Measurements from ENCODE around the gene SIDT1. TPM values are rescaled to one million over a fixed set of nuclear protein-coding genes. Genes with fewer than 3 reads are reported as not detected.

The SIDT1 gene
- total and polyA plus RNA-seq, 12 donors, result 0.32 to 2.4 (median 0.77) TPM

DNA sequence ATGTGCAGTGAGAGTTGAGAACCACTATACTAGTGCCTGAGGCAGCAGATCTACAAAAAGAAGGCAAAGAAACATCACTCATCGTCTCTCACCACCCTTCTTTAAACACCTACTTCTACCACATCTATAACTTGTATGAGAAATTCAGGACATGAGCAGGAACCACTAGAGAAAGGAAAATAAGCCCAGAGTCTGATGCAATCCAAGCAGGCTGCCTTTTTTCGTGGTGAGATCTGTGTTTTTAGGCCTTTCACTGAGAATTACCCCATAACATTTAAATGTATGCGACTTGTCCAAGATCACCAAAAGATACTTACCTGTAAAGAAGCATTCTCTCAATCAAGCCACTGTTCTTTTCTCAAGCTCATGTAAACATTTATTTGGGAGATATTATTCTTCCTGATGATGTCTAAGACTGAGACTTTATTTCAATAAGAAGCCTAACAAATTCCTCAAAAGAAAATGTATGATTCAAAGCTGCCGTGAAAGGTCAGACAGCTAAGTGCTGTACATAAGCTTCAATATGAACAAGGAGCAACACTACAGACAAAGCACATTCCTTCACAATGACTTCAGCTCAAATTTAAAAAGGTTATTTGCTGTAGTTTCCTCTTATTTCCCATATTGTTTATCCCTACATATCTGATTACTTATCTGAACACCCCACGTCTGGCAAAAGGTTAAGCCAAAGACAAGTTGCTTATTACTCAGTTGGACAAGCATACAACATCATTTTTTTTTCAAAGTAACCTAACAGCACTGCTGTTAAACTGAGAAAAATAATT lies 33.9 kb upstream of the SIDT1 start:
- no peak overlapping the region for H3K27ac ChIP-seq
- H3K36me3 ChIP-seq, result peaks cover 0 to 56% (median 12%) of the 10 kb centered on the region in 9 donors
- DNase-seq, result no peak
- no peak overlapping the region for H3K4me3 ChIP-seq
- H3K27me3 ChIP-seq, result no peaks in the 10 kb centered on the region
- intact Hi-C loops (cut with DNase I), result loop anchor here in 9 of 10 donors (5.0 to 10.0 kb wide), 7 partner anchors 76 to 249 kb away; partner anchors contain the start of genes ATP6V1A (in 6 of the 9) and NAA50 (in 6 of the 9)
- TF ChIP-seq, protein P1, sequence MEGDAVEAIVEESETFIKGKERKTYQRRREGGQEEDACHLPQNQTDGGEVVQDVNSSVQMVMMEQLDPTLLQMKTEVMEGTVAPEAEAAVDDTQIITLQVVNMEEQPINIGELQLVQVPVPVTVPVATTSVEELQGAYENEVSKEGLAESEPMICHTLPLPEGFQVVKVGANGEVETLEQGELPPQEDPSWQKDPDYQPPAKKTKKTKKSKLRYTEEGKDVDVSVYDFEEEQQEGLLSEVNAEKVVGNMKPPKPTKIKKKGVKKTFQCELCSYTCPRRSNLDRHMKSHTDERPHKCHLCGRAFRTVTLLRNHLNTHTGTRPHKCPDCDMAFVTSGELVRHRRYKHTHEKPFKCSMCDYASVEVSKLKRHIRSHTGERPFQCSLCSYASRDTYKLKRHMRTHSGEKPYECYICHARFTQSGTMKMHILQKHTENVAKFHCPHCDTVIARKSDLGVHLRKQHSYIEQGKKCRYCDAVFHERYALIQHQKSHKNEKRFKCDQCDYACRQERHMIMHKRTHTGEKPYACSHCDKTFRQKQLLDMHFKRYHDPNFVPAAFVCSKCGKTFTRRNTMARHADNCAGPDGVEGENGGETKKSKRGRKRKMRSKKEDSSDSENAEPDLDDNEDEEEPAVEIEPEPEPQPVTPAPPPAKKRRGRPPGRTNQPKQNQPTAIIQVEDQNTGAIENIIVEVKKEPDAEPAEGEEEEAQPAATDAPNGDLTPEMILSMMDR (IDR thresholded peaks at IDR 0.05), result no peak
- WGBS, 2 donors, result 89 to 91% methylated on average over 5 of the region's 5 CpGs
- no peaks in the 10 kb centered on the region for H3K4me1 ChIP-seq
- H3K9me3 ChIP-seq, result no peaks in the 10 kb centered on the region
- no peak for ATAC-seq

DNA sequence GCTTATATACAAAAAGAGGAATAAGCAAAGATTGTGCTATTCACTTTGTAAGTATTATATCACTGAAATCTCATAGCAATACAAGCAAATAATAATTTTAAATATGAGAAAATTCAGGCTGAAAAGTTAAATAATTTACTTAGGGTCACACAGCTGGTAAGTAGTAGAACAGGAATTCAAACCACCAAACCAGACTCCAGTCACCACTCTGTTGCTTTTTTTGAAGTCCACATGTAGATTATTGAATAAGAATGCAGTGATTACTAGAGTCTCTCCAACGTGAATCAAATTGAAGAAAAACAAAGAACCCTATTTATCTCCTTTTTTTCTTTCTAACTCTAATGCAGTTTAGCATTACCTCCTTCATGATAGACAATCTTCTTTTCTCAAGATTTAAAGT lies 33.3 kb upstream of the SIDT1 start:
- Histone ChIP-seq H3K27me3 (no peaks in the 10 kb centered on the region), H3K4me3 (no peak overlapping the region), H3K9me3 (no peaks in the 10 kb centered on the region), H3K27ac (no peak overlapping the region), H3K36me3 (peaks cover 0 to 58% (median 12%) of the 10 kb centered on the region in 9 donors), H3K4me1 (no peaks in the 10 kb centered on the region)
- ATAC-seq, result no peak
- no peak for DNase-seq
- TF ChIP-seq, protein P1 (IDR thresholded peaks at IDR 0.05), result no peak
- intact Hi-C loops (cut with DNase I), result loop anchor here in 9 of 10 donors (5.0 to 10.0 kb wide), 7 partner anchors 76 to 248 kb away; partner anchors contain the start of genes ATP6V1A (in 6 of the 9) and NAA50 (in 6 of the 9)
- 68 to 72% methylated on average over 1 of the region's 1 CpG for WGBS, 2 donors

DNA sequence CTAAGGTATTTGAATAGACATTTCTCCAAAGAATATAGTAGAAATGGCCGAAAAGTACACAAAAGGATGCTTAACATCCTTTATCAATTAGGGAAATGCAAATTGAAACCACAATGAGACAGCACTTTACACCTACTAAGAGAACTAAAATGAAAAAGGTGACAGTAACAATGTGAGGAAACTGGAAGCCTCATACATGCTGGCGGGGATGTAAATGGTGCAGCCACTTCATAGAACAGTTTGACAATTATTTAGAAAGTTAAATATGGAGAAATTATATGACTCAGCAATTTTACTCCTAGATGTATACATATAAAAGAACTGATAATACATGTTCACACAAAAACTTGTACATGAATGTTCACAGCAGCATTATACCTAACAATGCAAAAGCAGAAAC lies 30.8 kb upstream of the SIDT1 start:
- WGBS, 2 donors, result 91 to 96% methylated on average over 2 of the region's 2 CpGs
- no peak for DNase-seq

DNA sequence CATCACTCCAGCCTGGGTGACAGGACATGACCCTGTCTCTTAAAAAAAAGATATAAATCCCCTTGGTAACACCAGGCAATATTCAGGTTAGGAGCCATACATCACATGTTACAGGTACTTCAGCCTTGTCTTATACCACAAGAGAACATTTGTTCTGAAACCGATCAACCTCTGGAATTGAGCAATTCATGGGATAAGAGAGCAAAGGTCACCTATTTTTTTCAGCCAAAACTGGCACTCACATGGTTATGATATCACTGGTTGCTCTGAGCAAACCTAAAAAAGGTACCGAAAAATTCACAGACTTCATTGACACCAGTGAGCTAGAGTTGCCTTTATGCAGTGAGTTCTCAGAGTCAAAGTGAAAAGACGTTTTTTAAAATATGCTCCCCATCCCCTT lies 26.5 kb upstream of the SIDT1 start:
- WGBS, 2 donors, result 91 to 92% methylated on average over 3 of the region's 3 CpGs
- Histone ChIP-seq H3K27me3 (no peaks in the 10 kb centered on the region), H3K9me3 (no peaks in the 10 kb centered on the region), H3K4me3 (no peak overlapping the region), H3K4me1 (no peaks in the 10 kb centered on the region), H3K36me3 (peaks cover 0 to 38% (median 0%) of the 10 kb centered on the region in 9 donors), H3K27ac (no peak overlapping the region)
- no peak for ATAC-seq
- TF ChIP-seq, protein P1 (IDR thresholded peaks at IDR 0.05), result no peak
- intact Hi-C loops (cut with DNase I), result no loop called here
- no peak for DNase-seq

More for the DNA sequence above, 30.8 kb upstream of the SIDT1 start:
- TF ChIP-seq, protein P1 (IDR thresholded peaks at IDR 0.05), result no peak
- ATAC-seq, result no peak
- H3K27ac ChIP-seq, result no peak overlapping the region
- H3K4me3 ChIP-seq, result no peak overlapping the region
- no peaks in the 10 kb centered on the region for H3K9me3 ChIP-seq
- intact Hi-C loops (cut with DNase I), result no loop called here
- no peaks in the 10 kb centered on the region for H3K27me3 ChIP-seq
- no peaks in the 10 kb centered on the region for H3K4me1 ChIP-seq
- peaks cover 0 to 67% (median 12%) of the 10 kb centered on the region in 9 donors for H3K36me3 ChIP-seq

All from heart right ventricle (tissue), 16 donors.